HG02943 (cell line): Measurements from ENCODE around the gene ANKK1.

Experiments
- ATAC-seq: cut with Tn5 transposase; IDR thresholded peaks from one replicate; pipeline ENCODE4 v1.9.1; 2021; ENCODE audit warnings: mild to moderate bottlenecking, low read depth, moderate library complexity; ENCODE audit not compliant: unreplicated experiment

ANKK1 gene

DNA sequence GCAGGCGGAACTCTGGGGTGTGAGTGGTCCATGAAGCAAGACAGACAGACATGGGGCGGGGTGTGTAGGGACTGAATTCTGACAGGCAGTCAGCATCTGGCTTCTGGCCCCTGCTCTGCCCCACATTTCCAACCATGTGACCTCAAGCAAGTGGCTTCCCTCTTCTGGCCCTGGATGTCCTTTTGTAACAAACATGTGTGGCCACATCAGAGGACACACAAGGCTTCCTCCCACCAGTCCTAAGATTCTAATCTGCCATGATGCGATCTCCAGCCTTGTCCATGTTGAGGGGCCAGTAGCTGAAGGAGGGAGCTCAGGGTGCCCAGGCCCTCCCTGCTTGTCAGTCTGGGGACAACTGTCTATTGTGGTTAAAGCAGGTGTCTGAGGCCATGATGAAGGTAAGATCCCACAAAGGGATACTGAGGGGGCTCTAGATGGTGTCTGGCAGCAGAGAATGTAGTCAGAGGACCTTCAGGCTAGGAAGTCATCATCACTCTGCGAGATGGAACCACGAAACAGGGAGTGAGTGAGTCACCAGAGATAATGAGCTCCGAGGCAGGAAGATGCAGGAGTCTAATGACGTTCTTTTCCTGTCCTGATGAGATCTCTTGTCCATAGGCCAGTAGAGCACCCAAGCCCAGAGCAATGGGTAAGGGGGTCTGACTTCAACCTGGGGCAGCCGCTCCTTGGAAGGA is 60.2 kb downstream of the ANKK1 start:
- ATAC-seq = no peak

DNA sequence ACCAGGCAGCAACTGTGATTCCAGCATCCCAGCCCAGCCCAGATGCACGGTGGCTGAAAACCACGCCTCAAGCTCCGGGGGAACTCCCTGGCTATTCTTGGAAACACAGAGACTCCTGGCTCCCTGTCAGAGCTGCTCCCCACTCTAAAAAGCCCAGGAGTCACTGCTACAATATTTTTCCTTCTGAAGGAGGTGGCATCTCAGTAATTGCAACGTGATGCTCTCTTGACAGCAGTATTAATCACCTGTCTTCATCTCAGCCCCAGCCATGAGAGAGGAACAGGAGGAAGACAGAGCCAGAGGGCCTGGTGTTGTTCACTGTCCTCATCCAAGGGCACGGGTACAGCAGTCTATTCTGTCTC is 60.7 kb downstream of the ANKK1 start:
- no peak for ATAC-seq

DNA sequence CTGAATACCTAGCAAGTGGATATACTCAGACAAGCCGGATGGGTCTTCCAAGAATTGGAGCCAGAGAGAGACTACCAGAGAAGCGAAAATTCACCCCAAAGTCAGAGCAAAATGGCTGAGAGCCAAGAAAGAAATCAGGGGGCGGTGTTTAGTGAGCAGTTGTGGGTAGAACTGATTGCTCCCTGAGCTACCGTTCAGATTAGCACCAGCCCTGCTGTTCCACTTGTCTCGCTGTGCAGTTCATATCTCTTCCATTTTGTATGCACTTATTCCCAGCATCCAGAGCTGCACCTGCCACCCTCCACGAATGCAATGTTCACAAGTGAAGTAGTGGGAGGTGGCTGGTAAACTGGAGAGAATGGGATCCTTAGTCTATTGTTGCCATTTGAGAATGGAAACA is 62.2 kb downstream of the ANKK1 start:
- ATAC-seq = no peak
